GM21737 (cell line): Measurements from ENCODE around the gene CA10.

Source experiments
- ATAC-seq: cut with Tn5 transposase; IDR thresholded peaks from one replicate; pipeline ENCODE4 v1.9.1; 2021; ENCODE audit warnings: mild to moderate bottlenecking, moderate library complexity; ENCODE audit not compliant: unreplicated experiment

Gene CA10

GRCh38 chr17:51613255-51613654 lies 545.3 kb downstream of the CA10 start:
- ATAC-seq, result no peak

GRCh38 chr17:51612692-51613091 lies 545.8 kb downstream of the CA10 start:
- ATAC-seq, result no peak

- no peak for ATAC-seq
Observed at GRCh38 chr17:51611585-51611984, 546.9 kb downstream of the CA10 start.

DNA sequence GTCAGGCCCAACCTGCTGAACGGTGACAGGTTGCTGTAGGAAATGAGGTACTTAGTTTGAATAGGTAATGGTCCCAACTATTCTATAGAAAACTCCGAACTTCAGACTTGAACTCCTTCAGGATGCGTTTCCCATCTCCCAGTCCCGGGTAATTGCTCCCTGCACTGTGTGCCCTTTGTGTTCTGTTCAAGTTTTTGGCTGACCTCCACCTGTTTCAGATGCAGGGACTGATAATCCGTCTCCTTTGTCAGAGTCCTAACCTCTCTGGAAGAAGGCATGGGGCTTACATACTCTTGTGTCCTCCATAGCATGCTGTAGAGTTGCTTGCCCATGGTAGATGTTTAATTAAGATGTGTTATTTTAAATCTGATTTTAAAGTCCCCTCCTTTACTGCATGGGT lies 547.7 kb downstream of the CA10 start:
- ATAC-seq, result no peak

DNA sequence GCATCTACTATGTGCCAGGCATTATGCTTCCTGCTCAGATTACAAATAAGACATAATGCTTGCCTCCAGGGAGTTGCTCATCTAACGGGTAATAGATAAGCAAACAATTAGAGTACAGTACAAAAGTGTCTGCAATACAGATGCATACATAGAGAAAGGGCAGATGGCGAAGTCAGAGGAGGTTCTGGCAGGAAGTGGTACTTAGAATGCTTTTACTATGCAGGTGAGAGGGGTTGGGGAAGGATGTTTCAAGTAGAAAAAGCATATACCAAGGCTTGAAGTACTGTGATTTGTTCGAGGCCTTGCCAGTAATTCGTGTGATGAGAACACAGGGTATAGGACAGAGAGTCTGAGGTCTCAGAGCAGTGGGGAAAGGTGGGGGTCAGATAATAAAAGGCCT lies 548.4 kb downstream of the CA10 start:
- ATAC-seq, result no peak

DNA sequence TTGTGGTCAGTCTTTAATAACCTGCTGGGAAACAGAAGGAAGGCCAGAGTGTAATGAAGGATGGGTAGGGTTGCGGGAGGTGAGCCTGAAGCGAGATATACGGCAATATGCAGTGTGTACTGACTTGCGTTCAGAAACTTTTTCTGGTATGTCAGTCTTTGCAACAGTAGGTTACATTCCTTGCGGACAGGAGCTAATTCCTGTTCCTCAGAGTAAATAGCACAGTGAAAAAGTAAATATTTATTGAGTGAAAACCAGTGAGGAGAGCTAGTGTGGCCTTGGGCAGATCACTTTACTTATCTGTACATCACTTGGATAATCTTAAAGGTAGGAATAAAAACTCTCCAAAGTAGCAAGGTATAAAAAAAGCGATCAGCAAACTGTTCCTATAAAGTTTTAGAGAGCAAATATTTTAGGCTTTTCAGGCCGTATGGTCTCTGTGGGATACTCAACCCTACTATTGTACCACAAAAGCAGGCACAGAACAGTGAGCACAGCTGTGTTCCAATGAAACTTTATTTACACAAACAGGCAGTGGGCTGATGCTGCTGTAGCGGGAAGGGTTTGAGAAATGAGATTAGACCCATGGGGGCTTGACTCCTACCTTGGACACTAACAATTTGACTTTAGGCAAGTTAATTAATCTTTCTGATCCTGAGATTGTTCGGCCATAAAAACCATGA lies 550.1 kb downstream of the CA10 start:
- no peak for ATAC-seq

- ATAC-seq, result no peak
Observed at GRCh38 chr17:51607512-51607911, 551.0 kb downstream of the CA10 start.

GRCh38 chr17:51604299-51605020 lies 554.1 kb downstream of the CA10 start:
- ATAC-seq, result no peak

GRCh38 chr17:51601622-51602261 lies 556.8 kb downstream of the CA10 start:
- ATAC-seq, result no peak

DNA sequence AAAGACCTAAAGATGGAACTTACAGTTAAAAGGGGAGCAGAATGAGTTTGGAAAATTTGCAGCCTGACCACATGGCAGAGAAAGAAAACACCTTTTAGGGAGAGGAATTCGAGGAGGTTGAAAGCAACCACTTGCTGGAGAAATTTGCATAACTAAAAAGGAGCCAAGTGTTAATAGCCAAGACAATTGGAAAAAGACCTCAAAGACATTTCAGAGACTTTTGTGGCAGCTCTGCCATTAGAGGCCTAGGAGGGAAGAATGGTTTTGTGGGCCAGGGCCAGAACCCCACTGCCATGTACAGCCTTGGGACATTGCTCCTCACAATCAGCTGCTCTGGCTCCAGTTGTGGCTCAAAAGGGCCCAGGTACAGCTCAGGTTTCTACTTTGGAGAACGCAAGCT lies 559.7 kb downstream of the CA10 start:
- no peak for ATAC-seq

- no peak for ATAC-seq
Observed at GRCh38 chr17:51597345-51597744, 561.2 kb downstream of the CA10 start.

- no peak for ATAC-seq
Observed at GRCh38 chr17:51595826-51596398, 562.6 kb downstream of the CA10 start.

GRCh38 chr17:51590071-51590656 lies 568.4 kb downstream of the CA10 start:
- ATAC-seq, result no peak

GRCh38 chr17:51588063-51588462 lies 570.5 kb downstream of the CA10 start:
- no peak for ATAC-seq

GRCh38 chr17:51587516-51587915 lies 571.0 kb downstream of the CA10 start:
- no peak for ATAC-seq

- no peak for ATAC-seq
Observed at GRCh38 chr17:51585514-51586104, 572.9 kb downstream of the CA10 start.

DNA sequence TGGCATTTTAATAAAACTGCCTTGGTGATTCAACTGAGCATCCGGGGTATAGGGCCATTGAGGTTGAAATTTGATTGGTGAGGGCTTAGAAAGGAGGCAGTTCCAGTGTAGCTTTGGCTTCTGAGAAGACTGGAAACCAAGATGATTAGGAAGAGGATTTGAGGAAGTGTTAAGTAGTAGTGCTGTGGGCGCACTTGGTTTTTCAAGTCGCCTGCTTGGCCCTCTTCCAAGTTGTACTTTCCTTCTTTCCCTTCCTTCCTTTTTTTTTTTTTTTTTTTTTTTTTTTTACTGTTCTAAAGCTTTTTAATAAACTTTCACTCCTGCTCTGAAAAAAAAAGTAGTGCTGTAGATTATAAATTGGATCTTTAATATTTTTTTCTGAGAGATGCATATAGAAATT lies 577.6 kb downstream of the CA10 start:
- no peak for ATAC-seq
